ENCODE data around the gene VPS36. TPM values are rescaled to one million over a fixed set of nuclear protein-coding genes. Genes with fewer than 3 reads are reported as not detected.
"Not testable (repeated sequence)": the region's sequence is repeated elsewhere in the genome, so short reads cannot be mapped to it uniquely, and the experiment has no call there.

VPS36 gene
- total and polyA plus RNA-seq, 11 donors: 15.0 to 38.5 (median 30.9) TPM

- Histone ChIP-seq H3K9me3 (no peaks in the 10 kb centered on the region), H3K4me1 (peaks cover 0 to 8% (median 0%) of the 10 kb centered on the region in 12 donors), H3K4me3 (no peak overlapping the region), H3K36me3 (peaks cover 0 to 92% (median 84%) of the 10 kb centered on the region in 9 donors), H3K27me3 (no peaks in the 10 kb centered on the region), H3K27ac (no peak overlapping the region)
- intact Hi-C loops (cut with DNase I): no loop called here
- DNase-seq: no peak
- WGBS, 4 donors: 98 to 100% (median 99%) methylated on average over 1 of the region's 1 CpG
- TF ChIP-seq POLR2A (IDR thresholded peaks at IDR 0.05): no peak
- no peak for TF ChIP-seq CTCF (IDR thresholded peaks at IDR 0.05)
- no peak for ATAC-seq
Observed at GRCh38 chr13:52414051-52414450, 36.4 kb downstream of the VPS36 start.

- 88 to 100% (median 99%) methylated on average over 1 of the region's 1 CpG for WGBS, 4 donors
- Histone ChIP-seq H3K9me3 (no peaks in the 10 kb centered on the region), H3K4me3 (no peak overlapping the region), H3K27me3 (no peaks in the 10 kb centered on the region), H3K4me1 (peaks cover 0 to 8% (median 0%) of the 10 kb centered on the region in 12 donors), H3K27ac (no peak overlapping the region), H3K36me3 (peaks cover 0 to 72% (median 65%) of the 10 kb centered on the region in 9 donors)
- intact Hi-C loops (cut with DNase I): no loop called here
- no peak for ATAC-seq
- no peak for TF ChIP-seq POLR2A (IDR thresholded peaks at IDR 0.05)
- TF ChIP-seq CTCF (IDR thresholded peaks at IDR 0.05): no peak
- no peak for DNase-seq
Observed at GRCh38 chr13:52412128-52412527, 38.3 kb downstream of the VPS36 start.

GRCh38 chr13:52411629-52412028 lies 38.8 kb downstream of the VPS36 start:
- ATAC-seq (no peak), DNase-seq (no peak)
- no peak overlapping the region for H3K4me3 ChIP-seq
- no peak overlapping the region for H3K27ac ChIP-seq
- TF ChIP-seq CTCF (IDR thresholded peaks at IDR 0.05) (no peak), POLR2A (IDR thresholded peaks at IDR 0.05) (no peak)
- peaks cover 0 to 68% (median 60%) of the 10 kb centered on the region in 9 donors for H3K36me3 ChIP-seq
- intact Hi-C loops (cut with DNase I): no loop called here
- peaks cover 0 to 8% (median under 1%) of the 10 kb centered on the region in 12 donors for H3K4me1 ChIP-seq
- WGBS, 4 donors: 92 to 96% (median 93%) methylated on average over 4 of the region's 4 CpGs
- no peaks in the 10 kb centered on the region for H3K27me3 ChIP-seq
- no peaks in the 10 kb centered on the region for H3K9me3 ChIP-seq

GRCh38 chr13:52408071-52408658 lies 42.3 kb downstream of the VPS36 start:
- peaks cover 0 to 19% (median 11%) of the 10 kb centered on the region in 12 donors for H3K4me1 ChIP-seq
- DNase-seq, H3K27ac ChIP-seq, H3K4me3 ChIP-seq, ATAC-seq, H3K9me3 ChIP-seq: not testable (repeated sequence)
- 92 to 97% (median 95%) methylated on average over 13 to 33 of the region's 33 CpGs for WGBS, 4 donors
- peaks cover 0 to 33% (median 26%) of the 10 kb centered on the region in 9 donors for H3K36me3 ChIP-seq
- intact Hi-C loops (cut with DNase I): loop anchor here in 3 of 10 donors (5.0 kb wide), 2 partner anchors 39 to 44 kb away; partner anchors contain the start of gene VPS36 (in 1 of the 3)
- peaks cover 0 to 13% (median 0%) of the 10 kb centered on the region in 9 donors for H3K27me3 ChIP-seq

GRCh38 chr13:52407436-52407835 lies 43.0 kb downstream of the VPS36 start:
- peaks cover 0 to 13% (median 0%) of the 10 kb centered on the region in 9 donors for H3K27me3 ChIP-seq
- H3K4me1 ChIP-seq: peaks cover 0 to 19% (median 11%) of the 10 kb centered on the region in 12 donors
- not testable (repeated sequence) for H3K4me3 ChIP-seq, DNase-seq, ATAC-seq, H3K27ac ChIP-seq, H3K9me3 ChIP-seq
- intact Hi-C loops (cut with DNase I): loop anchor here in 4 of 10 donors (2.0 to 5.0 kb wide), 3 partner anchors 21 to 45 kb away; partner anchors contain the start of gene VPS36 (in 1 of the 4)
- peaks cover 0 to 26% (median 19%) of the 10 kb centered on the region in 9 donors for H3K36me3 ChIP-seq
- WGBS, 4 donors: 93 to 97% (median 96%) methylated on average over 12 of the region's 12 CpGs
